Retinal pigment epithelial cell (primary cell): ENCODE measurements around the gene USP32.

Source experiments
- DNase-seq: peaks from one replicate; pipeline ENCODE4 v3.0.0-alpha.2; 2010; ENCODE audit warnings: low read depth
- H3K4me3 ChIP-seq: 2 replicates; pipeline ENCODE4 v1.5.1; 2011; ENCODE audit warnings: mild to moderate bottlenecking, low read length, control low read depth, moderate library complexity
- CTCF ChIP-seq: conservative IDR thresholded peaks from 2 replicates; pipeline ENCODE4 v1.5.1; 2011; ENCODE audit warnings: low read depth, low read length, control low read depth, inconsistent platforms

USP32 gene

GRCh38 chr17:60304502-60304901, 87.4 kb downstream of the USP32 start:
- TF ChIP-seq CTCF = no peak
- no peak overlapping the region for H3K4me3 ChIP-seq

GRCh38 chr17:60303406-60304099, 88.4 kb downstream of the USP32 start:
- no peak for TF ChIP-seq CTCF
- H3K4me3 ChIP-seq = no peak overlapping the region
- no peak for DNase-seq

More at GRCh38 chr17:60304502-60304901, 87.4 kb downstream of the USP32 start:
- DNase-seq = no peak

- no peak for TF ChIP-seq CTCF
- no peak overlapping the region for H3K4me3 ChIP-seq
- no peak for DNase-seq
Observed at GRCh38 chr17:60301649-60302048, 90.3 kb downstream of the USP32 start.

- no peak for DNase-seq
- TF ChIP-seq CTCF = no peak
- H3K4me3 ChIP-seq = no peak overlapping the region
Observed at GRCh38 chr17:60300949-60301348, 91.0 kb downstream of the USP32 start.

GRCh38 chr17:60300011-60300410, 91.9 kb downstream of the USP32 start:
- H3K4me3 ChIP-seq = no peak overlapping the region
- DNase-seq = no peak
- TF ChIP-seq CTCF = no peak

GRCh38 chr17:60297760-60298401, 94.1 kb downstream of the USP32 start:
- no peak overlapping the region for H3K4me3 ChIP-seq

More at GRCh38 chr17:60297760-60298401, 94.1 kb downstream of the USP32 start:
- DNase-seq = no peak
- no peak for TF ChIP-seq CTCF
